Measurements from ENCODE around the gene CMIP.

DNA sequence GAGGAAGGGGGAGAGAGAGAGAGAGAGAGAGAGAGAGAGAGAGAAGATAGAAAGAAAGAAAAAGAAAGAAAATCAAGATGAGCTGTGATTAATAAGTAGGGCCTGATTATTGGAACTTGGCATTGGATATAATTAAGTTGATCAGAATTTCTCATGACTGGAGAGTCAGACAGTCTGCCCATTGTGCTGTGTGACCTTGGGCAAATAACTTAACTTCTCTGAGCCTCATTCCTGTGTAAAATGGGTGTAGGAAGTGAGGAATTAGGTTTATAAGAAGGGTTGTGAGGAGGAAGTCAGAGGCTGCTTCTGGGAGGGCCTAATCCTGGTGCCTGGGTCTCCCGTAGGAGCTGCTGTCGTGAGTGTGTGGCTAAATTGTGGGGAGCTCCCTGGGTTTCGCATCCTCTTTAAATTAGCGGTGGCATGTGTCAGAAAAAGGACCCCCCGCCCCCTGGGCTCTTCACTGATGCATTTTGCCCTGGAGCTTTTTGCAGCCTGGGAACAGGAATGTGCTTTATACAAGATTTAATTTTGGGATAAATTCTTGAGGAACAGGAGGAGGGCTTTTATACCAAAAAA, 76.0 kb downstream of the CMIP start:
- no peak for TF ChIP-seq POLR2A (IDR thresholded peaks at IDR 0.05)
- TF ChIP-seq, protein P1, sequence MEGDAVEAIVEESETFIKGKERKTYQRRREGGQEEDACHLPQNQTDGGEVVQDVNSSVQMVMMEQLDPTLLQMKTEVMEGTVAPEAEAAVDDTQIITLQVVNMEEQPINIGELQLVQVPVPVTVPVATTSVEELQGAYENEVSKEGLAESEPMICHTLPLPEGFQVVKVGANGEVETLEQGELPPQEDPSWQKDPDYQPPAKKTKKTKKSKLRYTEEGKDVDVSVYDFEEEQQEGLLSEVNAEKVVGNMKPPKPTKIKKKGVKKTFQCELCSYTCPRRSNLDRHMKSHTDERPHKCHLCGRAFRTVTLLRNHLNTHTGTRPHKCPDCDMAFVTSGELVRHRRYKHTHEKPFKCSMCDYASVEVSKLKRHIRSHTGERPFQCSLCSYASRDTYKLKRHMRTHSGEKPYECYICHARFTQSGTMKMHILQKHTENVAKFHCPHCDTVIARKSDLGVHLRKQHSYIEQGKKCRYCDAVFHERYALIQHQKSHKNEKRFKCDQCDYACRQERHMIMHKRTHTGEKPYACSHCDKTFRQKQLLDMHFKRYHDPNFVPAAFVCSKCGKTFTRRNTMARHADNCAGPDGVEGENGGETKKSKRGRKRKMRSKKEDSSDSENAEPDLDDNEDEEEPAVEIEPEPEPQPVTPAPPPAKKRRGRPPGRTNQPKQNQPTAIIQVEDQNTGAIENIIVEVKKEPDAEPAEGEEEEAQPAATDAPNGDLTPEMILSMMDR (IDR thresholded peaks at IDR 0.05), result no peak

Data from right lobe of liver (tissue), 4 donors.